ENCODE measurements around the gene ATG2A. TPM values are rescaled to one million over a fixed set of nuclear protein-coding genes. Genes with fewer than 3 reads are reported as not detected.

The ATG2A gene
- total and polyA plus RNA-seq, 9 of the 15 experiments (the other 6 are each of a cell fraction or from before 2014, with no cell fraction given): 0.25 to 45.9 (median 5.2) TPM

DNA sequence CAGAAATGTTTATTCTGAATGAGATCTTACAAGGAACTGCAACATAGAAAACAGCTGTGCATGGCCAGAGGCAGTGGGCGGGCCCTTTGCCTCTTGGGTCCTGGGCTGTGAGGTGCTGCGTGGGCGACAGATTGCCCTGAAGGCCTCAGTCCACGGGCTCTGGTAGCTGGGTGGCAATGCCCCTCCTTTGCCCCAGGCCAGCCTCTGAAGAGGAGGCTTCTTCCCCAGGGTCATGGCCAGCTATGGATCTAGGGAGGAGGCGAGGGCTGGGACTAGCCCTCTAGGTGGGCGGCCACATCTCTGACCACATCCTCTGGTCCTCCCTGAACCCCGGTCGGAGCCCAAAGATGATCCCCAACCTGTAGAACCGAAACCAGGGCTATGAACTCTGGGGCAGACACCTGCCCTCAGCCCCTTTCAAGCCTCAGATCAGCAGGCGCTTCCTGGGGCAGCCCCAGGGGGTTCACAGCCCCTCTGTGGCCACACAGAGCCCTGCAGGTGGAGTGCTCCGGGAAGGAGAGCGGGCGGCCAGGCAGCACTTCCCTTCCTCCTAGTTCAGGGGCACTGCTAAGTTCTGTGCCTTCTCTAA lies 65.9 kb downstream of the ATG2A start (continued):
- no peak for TF ChIP-seq PHF20 (IDR thresholded peaks at IDR 0.05; ENCODE audit: partially characterized antibody)
- peak; percentile 51 for TF ChIP-seq POLR2G (IDR thresholded peaks at IDR 0.05; ENCODE audit: low read depth, low read length)
- TF ChIP-seq, protein P1, sequence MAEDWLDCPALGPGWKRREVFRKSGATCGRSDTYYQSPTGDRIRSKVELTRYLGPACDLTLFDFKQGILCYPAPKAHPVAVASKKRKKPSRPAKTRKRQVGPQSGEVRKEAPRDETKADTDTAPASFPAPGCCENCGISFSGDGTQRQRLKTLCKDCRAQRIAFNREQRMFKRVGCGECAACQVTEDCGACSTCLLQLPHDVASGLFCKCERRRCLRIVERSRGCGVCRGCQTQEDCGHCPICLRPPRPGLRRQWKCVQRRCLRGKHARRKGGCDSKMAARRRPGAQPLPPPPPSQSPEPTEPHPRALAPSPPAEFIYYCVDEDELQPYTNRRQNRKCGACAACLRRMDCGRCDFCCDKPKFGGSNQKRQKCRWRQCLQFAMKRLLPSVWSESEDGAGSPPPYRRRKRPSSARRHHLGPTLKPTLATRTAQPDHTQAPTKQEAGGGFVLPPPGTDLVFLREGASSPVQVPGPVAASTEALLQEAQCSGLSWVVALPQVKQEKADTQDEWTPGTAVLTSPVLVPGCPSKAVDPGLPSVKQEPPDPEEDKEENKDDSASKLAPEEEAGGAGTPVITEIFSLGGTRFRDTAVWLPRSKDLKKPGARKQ (CRISPR knock-in tag; IDR thresholded peaks at IDR 0.05): no peak
- TF ChIP-seq NBN (IDR thresholded peaks at IDR 0.05; ENCODE audit: low read depth): no peak
- TF ChIP-seq MYC (IDR thresholded peaks at IDR 0.05; ENCODE audit: low read depth, low read length): no peak
- peak; percentile 20; the same call in 1 of the 2 replicates for TF ChIP-seq MYC (CRISPR knock-in tag; IDR thresholded peaks at IDR 0.05; ENCODE audit: borderline replicate concordance, low read depth)
- no peak for TF ChIP-seq MAFF (IDR thresholded peaks at IDR 0.05; ENCODE audit: low read length)
- no peak for TF ChIP-seq CC2D1A (IDR thresholded peaks at IDR 0.05)
- no peak for TF ChIP-seq KAT7 (CRISPR knock-in tag; IDR thresholded peaks at IDR 0.05; ENCODE audit: borderline replicate concordance)
- TF ChIP-seq ZNF263 (CRISPR knock-in tag; IDR thresholded peaks at IDR 0.05; ENCODE audit: borderline replicate concordance): peak; percentile 82
- TF ChIP-seq FOXK2 (conservative IDR thresholded peaks at IDR 0.05 in 1 of 2, IDR thresholded peaks at IDR 0.05 in 1 of 2; ENCODE audit: low read depth in 2 of 2): no peak
- TF ChIP-seq SRSF3 (IDR thresholded peaks at IDR 0.05; ENCODE audit: insufficient read depth, low read length): no peak
- peak; percentile 71; the same call in 1 of the 2 replicates for TF ChIP-seq ZBTB7A (IDR thresholded peaks at IDR 0.05; ENCODE audit: borderline replicate concordance, control insufficient read depth, low read depth, low read length)

Data from K562 (cell line).